ENCODE data around the gene AZI2.

DNA sequence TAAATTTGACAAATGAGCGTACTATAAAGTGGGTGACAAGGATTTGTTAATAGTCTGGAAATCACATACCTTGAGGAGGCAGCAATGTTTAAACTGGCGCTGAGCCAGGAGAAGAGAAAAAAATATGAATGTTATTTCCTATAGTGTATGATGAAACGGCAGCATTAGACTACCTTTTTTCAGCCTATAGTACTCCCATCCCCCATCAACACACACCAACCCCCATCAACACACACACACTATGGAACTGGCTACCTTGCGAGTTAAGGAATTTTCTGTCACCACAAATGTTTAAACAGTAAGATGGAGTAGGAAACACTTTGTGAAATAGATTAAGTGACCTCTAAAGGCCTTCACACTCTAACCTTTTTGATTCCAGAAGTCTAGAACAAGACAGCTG lies 46.9 kb downstream of the AZI2 start:
- TF ChIP-seq CTCF (IDR thresholded peaks at IDR 0.05) = no peak
- TF ChIP-seq POLR2A (IDR thresholded peaks at IDR 0.05) = no peak

All from right lobe of liver (tissue), 4 donors.